IMR-90 (cell line): Measurements from ENCODE around the gene KAT14. TPM values are rescaled to one million over a fixed set of nuclear protein-coding genes. Genes with fewer than 3 reads are reported as not detected.

Experiments used
- microRNA-seq, 2 experiments: library from miRNA; stranded (forward) in 1 of 2; unstranded in 1 of 2; fragments of 10-50 nt in 1 of 2; fragments of <30 nt in 1 of 2; gene quantifications in 1 of 2; microRNA quantifications in 1 of 2; one replicate each; pipeline versions ENCODE3 to v1.1.0; 2013 to 2020; ENCODE audit not compliant: insufficient read depth in 1 of 2, insufficient read length in 1 of 2, unreplicated experiment in 1 of 2
- polyA plus RNA-seq, 3 experiments: library from polyadenylated mRNA; depleted of rRNA; stranded (reverse); fragments of >200 nt; gene quantifications; 2 replicates each; pipeline ENCODE4 v1.2.3, GENCODE V29; 2012; ENCODE audit warnings: low replicate concordance in 1 of 3
- small RNA-seq, 5 experiments: library from RNA; depleted of rRNA; stranded (forward); fragments of <200 nt; gene quantifications; one replicate each; pipeline ENCODE3, GENCODE V24; 2012
- total RNA-seq: library from RNA; depleted of rRNA; stranded (reverse); fragments of >200 nt; gene quantifications from 2 replicates; pipeline ENCODE4 v1.2.3, GENCODE V29; 2012; rRNA removed

The KAT14 gene
- total and polyA plus RNA-seq, 2 of the 4 experiments (the other 2 are of a cell fraction) = 6.7 to 12.4 TPM

Small RNA genes lying within 50 kb of the gene (microRNA-seq; reads per million reads assigned to microRNA genes)
- gene RF00019 (ENCODE audit: insufficient read depth, insufficient read length) = not detected
- not detected for gene RNU7-137P (ENCODE audit: insufficient read depth, insufficient read length)

Small RNA genes lying within 50 kb of the gene (small RNA-seq; reads per million reads assigned to genes)
- gene RF00019 = 0 reads per million in 5 experiments
- gene RNU7-137P = 0 to 0.60 (median 0) reads per million in 5 experiments

Other genes starting within 250 kb of the KAT14 start
- 65.4 and 85.0 TPM in 2 replicates for gene SNX5, start 169.1 kb upstream of the KAT14 start, total RNA-seq
- gene SNX5, start 169.1 kb upstream of the KAT14 start, polyA plus RNA-seq (2012; rRNA removed) = 76.7 and 92.8 TPM in 2 replicates
- 7.2 and 8.1 TPM in 2 replicates for gene MGME1, start 168.8 kb upstream of the KAT14 start, total RNA-seq
- gene MGME1, start 168.8 kb upstream of the KAT14 start, polyA plus RNA-seq (2012; rRNA removed) = 7.1 and 9.3 TPM in 2 replicates
- not detected in 2 replicates for gene OVOL2, start 79.9 kb upstream of the KAT14 start, total RNA-seq
- not detected in 2 replicates for gene OVOL2, start 79.9 kb upstream of the KAT14 start, polyA plus RNA-seq (2012; rRNA removed)
- 3.9 and 12.8 TPM in 2 replicates for gene PET117, start within 50 bp of the KAT14 start, total RNA-seq
- 7.8 and 8.3 TPM in 2 replicates for gene PET117, start within 50 bp of the KAT14 start, polyA plus RNA-seq (2012; rRNA removed)
- 25.6 and 33.5 TPM in 2 replicates for gene ZNF133, start 150.7 kb downstream of the KAT14 start, total RNA-seq
- 17.2 and 18.3 TPM in 2 replicates for gene ZNF133, start 150.7 kb downstream of the KAT14 start, polyA plus RNA-seq (2012; rRNA removed)